HG03558 (cell line): ENCODE results near the gene IL6R.
"Not testable (repeated sequence)": the region's sequence is repeated elsewhere in the genome, so short reads cannot be mapped to it uniquely, and the experiment has no call there.

Experiments
- ATAC-seq: cut with Tn5 transposase; IDR thresholded peaks from one replicate; pipeline ENCODE4 v1.9.1; 2021; ENCODE audit warnings: moderate number of reproducible peaks; ENCODE audit not compliant: unreplicated experiment; ENCODE audit errors: extremely low read depth

IL6R gene

GRCh38 chr1:154405747-154406571 lies 816 bp downstream of the IL6R start:
- no peak for ATAC-seq

- ATAC-seq = no peak
Observed at GRCh38 chr1:154406572-154406879, 1.4 kb downstream of the IL6R start.

- no peak for ATAC-seq
Observed at GRCh38 chr1:154406886-154407197, 1.7 kb downstream of the IL6R start.

GRCh38 chr1:154407198-154408091 lies 2.3 kb downstream of the IL6R start:
- no peak for ATAC-seq

- no peak for ATAC-seq
Observed at GRCh38 chr1:154408174-154408777, 3.1 kb downstream of the IL6R start.

- ATAC-seq = no peak
Observed at GRCh38 chr1:154410185-154410827, 5.2 kb downstream of the IL6R start.

- no peak for ATAC-seq
Observed at GRCh38 chr1:154411525-154411924, 6.4 kb downstream of the IL6R start.

- ATAC-seq = no peak
Observed at GRCh38 chr1:154413177-154413783, 8.1 kb downstream of the IL6R start.

GRCh38 chr1:154414606-154415005 lies 9.5 kb downstream of the IL6R start:
- no peak for ATAC-seq

GRCh38 chr1:154416471-154417337 lies 11.6 kb downstream of the IL6R start:
- ATAC-seq = no peak

- ATAC-seq = no peak
Observed at GRCh38 chr1:154417338-154417608, 12.1 kb downstream of the IL6R start.

GRCh38 chr1:154418062-154418921 lies 13.1 kb downstream of the IL6R start:
- no peak for ATAC-seq

GRCh38 chr1:154418923-154419619 lies 13.9 kb downstream of the IL6R start:
- no peak for ATAC-seq

GRCh38 chr1:154419620-154420571 lies 14.8 kb downstream of the IL6R start:
- no peak for ATAC-seq

- no peak for ATAC-seq
Observed at GRCh38 chr1:154420961-154421924, 16.1 kb downstream of the IL6R start.

GRCh38 chr1:154422049-154422448 lies 16.9 kb downstream of the IL6R start:
- ATAC-seq = not testable (repeated sequence)
